GM21447 (cell line): ENCODE data around the gene OR6Q1.
"Not testable (repeated sequence)": the region's sequence is repeated elsewhere in the genome, so short reads cannot be mapped to it uniquely, and the experiment has no call there.

ENCODE experiments used
- ATAC-seq: cut with Tn5 transposase; IDR thresholded peaks from one replicate; pipeline ENCODE4 v1.9.1; 2021; ENCODE audit not compliant: unreplicated experiment

The OR6Q1 gene, protein sequence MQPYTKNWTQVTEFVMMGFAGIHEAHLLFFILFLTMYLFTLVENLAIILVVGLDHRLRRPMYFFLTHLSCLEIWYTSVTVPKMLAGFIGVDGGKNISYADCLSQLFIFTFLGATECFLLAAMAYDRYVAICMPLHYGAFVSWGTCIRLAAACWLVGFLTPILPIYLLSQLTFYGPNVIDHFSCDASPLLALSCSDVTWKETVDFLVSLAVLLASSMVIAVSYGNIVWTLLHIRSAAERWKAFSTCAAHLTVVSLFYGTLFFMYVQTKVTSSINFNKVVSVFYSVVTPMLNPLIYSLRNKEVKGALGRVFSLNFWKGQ

DNA sequence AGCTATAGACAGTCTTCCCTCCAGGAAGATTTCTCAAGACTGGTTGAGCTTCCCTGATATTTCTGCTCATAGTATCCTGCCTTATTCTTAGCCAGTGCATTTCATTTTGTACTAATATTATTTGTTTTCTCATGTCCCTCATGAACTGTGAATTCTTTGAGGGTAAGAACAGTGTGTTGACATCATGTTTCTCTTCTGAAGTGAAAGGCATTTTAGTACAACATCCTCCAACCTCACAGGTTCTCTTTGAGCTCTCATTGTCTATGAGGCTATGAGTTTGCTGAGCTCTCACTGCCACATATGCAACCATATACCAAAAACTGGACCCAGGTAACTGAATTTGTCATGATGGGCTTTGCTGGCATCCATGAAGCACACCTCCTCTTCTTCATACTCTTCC is at the start of gene OR6Q1:
Gene OR6Q1 (plus strand): TSS at position 301 of the 400 bp plus-strand sequence. CDS start 0 bp downstream, at position 301.
- ATAC-seq: no peak

DNA sequence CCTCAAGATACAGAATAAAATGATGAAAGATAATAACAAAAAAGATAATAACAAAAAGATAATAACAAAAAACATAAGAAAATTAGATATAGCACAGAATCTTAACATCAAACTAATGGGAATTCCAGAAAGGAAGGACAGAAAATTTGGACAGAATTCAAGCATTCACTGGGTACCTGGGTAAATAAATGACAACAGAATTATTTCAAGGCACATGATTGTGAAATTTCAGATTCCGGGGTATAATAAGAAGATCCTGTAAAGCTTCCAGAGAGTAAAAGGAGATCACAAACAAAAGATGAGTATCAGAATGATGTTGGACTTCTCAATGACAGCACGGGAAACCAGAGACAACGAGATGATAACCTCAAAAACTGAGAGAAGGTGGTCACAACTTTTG is 49.2 kb upstream of the OR6Q1 start:
- ATAC-seq: no peak

DNA sequence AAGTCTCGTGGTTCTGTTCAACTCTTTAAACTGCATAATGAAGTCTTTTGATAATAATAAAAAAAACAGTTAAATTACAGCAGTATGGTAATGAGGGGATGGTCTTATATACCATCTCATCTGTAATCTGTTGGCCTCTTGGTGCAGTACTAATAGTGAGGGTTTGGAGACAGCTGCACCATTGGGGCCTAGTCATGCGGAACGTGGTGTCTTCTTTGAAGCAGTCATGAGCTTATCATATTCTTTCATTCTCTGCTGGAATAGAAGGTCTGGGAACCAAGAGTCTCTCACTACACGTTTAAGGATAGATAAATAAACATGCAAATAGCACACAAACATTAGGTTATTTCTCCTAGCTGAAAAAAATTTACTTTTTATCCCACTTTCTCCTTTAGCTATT is 48.0 kb upstream of the OR6Q1 start:
- no peak for ATAC-seq

DNA sequence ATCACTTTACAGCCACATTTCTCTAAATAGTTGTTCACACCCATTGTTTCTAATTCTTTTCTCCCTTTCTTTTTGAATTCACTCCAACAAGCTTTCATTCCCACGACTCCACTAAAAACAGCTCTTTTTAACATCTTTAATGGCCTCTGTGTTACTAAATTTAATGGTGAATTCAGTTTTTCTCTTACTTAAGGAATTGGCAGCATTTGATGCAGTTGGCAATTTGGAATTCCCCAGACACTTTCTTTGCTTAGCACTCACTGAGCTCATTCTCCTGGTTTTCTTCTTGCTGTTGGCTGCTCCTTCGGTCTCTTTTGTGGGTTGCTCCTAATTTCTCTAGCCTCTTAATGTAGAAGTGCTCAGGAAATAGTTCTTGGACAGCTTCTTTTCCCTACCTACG is 47.6 kb upstream of the OR6Q1 start:
- ATAC-seq: no peak

GRCh38 chr11:57999523-57999922 is 31.2 kb upstream of the OR6Q1 start:
- not testable (repeated sequence) for ATAC-seq

DNA sequence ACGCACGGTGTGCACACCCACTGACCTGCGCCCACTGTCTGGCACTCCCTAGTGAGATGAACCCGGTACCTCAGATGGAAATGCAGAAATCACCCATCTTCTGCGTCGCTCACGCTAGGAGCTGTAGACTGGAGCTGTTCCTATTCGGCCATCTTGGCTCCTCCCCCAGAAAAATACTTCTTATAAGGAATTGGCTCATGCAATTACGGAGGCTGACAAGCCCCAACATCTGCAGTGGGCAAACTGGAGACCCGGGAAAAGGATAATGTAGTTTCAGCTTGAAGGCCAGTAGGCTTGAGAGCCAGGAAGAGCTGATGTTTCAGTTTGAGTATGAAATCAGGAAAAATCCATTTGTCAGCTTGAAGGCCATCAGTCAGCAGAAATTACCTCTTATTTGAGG is 30.7 kb upstream of the OR6Q1 start:
- not testable (repeated sequence) for ATAC-seq

DNA sequence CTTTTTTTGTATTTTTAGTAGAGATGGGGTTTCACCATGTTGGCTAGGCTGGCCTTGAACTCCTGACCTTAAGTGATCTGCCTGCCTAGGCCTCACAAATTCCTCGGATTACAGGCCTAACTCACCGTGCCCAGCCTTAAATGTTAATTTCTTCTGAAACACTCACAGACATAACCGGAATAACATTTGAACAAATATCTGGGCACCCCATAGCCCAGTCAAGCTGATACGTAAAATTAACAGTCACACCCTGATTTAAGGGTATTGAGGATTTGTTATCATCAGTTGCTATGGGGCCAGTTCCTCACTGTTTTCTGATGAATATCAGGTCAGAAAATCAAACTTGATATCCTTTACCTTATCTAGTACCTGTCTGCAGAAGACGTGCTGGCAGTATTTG is 30.1 kb upstream of the OR6Q1 start:
- ATAC-seq: no peak

GRCh38 chr11:58003036-58003435 is 27.7 kb upstream of the OR6Q1 start:
- no peak for ATAC-seq

GRCh38 chr11:58003591-58003990 is 27.2 kb upstream of the OR6Q1 start:
- ATAC-seq: no peak

- no peak for ATAC-seq
Observed at GRCh38 chr11:58004664-58005063, 26.1 kb upstream of the OR6Q1 start.

DNA sequence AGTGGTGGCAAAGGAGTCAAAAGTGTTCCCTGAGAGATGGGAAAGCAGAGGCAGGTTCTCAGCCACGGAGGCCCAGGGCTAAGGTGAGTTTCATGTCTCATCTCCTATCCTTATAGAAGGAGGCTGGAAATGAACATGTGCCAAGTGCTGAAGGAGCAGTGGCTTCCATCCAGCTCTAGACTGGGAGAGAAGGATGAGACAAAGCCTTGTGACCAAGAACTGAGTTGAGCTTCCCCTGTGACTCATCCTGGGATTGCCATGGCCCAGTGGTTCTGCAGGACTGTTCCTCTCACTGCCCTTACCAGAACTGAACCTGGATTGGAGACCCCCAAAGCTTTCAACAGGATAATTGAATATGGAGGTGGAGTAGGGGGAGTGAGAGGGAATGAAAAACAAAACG is 23.8 kb upstream of the OR6Q1 start:
- ATAC-seq: no peak

GRCh38 chr11:58011771-58012170 is 19.0 kb upstream of the OR6Q1 start:
- no peak for ATAC-seq

- no peak for ATAC-seq
Observed at GRCh38 chr11:58023435-58023931, 7.3 kb upstream of the OR6Q1 start, which contains the start of gene OR9Q1. OR9Q1 (plus strand) TSS chr11:58023881; CDS start chr11:58179445, 155,564 bp downstream.

DNA sequence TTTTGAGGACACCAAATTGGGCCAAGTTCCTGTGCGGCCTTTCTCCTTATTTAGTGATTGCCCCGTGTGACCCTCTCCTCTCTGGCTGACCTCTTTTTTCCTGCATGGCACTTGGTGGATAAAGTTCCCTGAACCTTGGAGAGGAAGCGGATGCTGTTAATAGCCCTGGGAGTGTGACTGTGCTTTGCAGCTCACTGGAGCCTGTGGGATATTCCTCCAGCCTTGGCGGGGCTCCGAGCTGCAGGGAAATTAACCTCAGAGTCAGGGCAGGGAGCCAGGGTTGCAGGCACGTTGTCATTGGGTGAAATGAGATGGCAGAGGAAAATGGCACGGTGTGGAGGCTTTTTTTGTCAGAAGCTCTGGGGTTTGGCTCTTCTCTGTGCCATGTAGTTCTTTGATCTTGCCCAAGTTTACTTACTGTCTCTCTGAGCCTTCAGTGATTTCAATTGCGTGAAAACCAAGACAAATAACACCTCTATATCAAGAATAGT is 6.1 kb upstream of the OR6Q1 start:
- ATAC-seq: no peak

DNA sequence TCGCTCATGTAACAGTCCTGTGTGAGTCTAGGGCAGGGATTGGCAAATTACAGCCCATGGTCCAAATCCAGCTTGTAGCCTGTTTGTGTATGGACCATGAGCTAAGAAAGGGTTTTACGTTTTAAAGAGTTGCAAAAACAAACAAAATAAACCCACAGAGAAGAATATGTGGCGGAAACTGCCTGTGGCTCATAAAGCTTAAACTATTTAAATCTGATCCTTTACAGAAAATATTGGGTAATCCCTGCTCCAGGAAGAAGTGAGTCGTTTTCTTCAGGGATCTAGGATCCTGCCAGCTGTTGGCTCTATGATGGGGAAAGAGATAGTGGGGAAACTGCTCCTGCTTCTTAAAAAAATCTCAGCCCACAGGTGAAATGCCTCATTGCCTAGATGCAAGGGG is 3.4 kb upstream of the OR6Q1 start:
- ATAC-seq: no peak

GRCh38 chr11:58028687-58029411 is 1.9 kb upstream of the OR6Q1 start:
- ATAC-seq: no peak

DNA sequence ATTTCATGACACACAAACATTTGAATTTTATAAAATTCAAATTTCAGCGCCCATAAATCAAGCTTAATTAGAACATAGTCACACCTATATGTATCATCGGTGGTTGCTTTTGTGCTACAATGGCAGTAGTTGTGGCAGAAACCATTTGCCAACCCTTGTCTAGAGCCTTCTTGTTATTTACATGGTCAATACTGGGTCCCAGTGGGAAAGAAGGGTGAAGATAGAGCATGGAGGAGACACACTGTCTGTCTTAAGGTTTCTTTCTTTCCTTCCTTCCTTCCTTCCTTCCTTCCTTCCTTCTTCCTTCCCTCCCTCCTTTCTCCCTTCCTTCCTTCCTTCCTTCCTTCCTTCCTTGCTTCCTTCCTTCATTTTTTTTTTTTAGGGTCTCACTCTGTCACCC is 3.7 kb downstream of the OR6Q1 start:
- ATAC-seq: no peak

GRCh38 chr11:58039589-58039988 is 8.8 kb downstream of the OR6Q1 start:
- ATAC-seq: no peak

GRCh38 chr11:58043379-58043778 is 12.6 kb downstream of the OR6Q1 start:
- ATAC-seq: no peak

DNA sequence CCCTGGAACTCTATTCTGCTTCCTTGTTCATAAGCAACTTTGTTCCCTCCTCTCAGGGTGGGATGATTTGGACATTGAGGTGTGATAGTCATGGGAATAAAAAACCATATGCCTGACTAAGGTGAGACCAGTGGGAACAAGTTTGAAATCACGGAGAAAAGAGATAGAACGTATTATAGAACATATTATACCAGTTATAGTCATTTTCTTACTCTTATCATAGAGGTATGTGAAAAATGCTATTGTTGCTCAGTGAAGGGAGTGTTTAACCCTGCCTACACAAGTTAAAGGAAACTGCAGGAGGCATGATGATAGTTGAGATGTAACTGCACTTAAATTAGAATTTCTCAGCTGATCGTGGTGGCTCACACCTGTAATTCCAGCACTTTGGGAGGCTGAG is 15.5 kb downstream of the OR6Q1 start:
- no peak for ATAC-seq

DNA sequence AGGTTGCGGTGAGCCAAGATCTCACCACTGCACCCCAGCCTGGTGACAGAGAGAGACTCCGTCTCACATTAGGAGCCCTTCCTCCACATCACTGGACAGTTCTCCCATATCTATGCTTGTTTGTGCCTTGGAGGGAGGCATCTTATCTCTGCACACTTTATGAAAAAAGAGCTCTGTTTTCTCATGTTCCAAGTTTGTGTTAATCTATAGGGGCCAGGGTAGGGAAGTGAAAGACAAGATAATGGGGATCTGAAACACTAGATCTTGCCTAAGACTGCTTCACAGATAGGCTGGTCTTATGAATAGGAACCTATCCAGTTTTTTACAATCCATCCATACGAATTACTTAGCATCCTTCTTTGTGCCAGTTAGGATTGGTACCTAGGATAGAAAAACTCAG is 17.1 kb downstream of the OR6Q1 start:
- ATAC-seq: no peak

DNA sequence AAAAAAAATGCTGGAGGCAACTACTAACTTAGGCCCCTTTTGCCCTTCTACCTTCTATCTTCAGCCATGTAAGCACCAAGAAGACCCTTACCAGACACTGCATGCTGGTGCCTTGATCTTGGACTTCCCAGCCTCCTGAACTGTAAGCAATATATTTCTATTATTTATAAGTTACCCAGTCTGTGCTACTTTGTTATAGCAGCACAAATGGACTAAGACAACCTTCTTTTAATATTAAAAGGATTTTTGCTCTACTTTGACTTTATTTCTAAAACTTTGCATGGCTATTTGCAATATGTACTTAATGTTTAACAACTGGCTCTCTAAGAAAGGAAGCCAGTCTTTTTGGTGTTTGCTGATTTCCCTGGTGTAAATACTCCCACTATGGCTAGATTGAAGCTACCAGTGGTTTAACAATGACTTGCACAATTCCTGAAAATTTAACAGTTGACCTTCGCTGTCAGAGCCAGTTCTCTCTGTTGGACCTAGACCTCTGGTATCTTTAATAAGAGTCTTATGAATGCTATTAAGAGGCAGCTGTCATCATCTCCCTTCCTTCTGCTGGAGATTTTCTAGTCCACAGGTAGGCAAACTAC is 25.2 kb downstream of the OR6Q1 start:
- ATAC-seq: no peak
